ENCODE results near the gene PPFIBP1.

DNA sequence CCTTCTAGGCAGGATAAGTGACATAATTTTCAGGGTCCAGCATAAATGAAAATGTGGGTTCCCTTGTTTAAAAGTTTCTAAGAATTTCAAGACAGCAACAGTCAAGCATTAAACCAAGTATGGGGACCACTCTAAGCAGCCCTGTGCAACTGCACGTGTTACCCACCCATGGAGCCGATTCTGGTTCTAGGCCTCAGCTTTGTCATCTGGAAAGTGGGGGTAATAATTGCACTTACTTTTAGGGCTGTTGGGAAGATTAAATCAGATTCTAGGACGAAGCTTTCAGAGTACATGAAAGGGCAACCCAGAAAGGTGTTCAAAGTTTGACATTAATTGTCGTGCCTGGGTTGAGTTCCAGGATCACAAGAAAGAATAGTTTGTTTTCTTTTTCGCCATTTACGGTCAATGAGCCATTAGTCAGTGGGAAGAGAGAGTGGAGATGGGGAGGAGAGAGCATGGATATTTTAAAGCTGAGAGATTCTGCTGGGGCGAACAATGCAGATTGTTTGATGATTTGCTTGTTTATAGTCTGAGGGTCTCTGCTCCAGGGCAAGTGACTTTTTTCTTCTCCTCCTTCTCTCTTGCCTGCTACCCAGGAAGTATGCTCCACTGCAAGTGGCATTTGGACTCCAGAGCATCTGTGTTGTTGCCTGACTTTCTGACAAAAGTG lies 10.7 kb upstream of the PPFIBP1 start:
- TF ChIP-seq CTCF (CRISPR knock-in tag; IDR thresholded peaks at IDR 0.05), result no peak
- no peak for TF ChIP-seq POLR2A (IDR thresholded peaks at IDR 0.05; ENCODE audit: insufficient read depth in 1 of 2, low read depth in 2 of 2, low read length in 2 of 2)
- TF ChIP-seq DR1 (CRISPR knock-in tag; IDR thresholded peaks at IDR 0.05), result no peak
- no peak for TF ChIP-seq CHD2 (IDR thresholded peaks at IDR 0.05; ENCODE audit: low read depth, low read length)
- TF ChIP-seq ZZZ3 (CRISPR knock-in tag; IDR thresholded peaks at IDR 0.05; ENCODE audit: borderline replicate concordance), result no peak
